ENCODE data around the gene LIN37. TPM values are rescaled to one million over a fixed set of nuclear protein-coding genes. Genes with fewer than 3 reads are reported as not detected.

LIN37 gene
- total RNA-seq, 6 experiments from 2014 or later = 3.2 to 8.2 (median 4.9) TPM

- Histone ChIP-seq H3K36me3 (no peaks in the 10 kb centered on the region), H3K9me3 (no peaks in the 10 kb centered on the region), H3K4me3 (no peak overlapping the region), H3K27ac (no peak overlapping the region), H3K27me3 (no peaks in the 10 kb centered on the region), H3K4me1 (peaks cover 0 to 12% (median 5%) of the 10 kb centered on the region in 4 donors)
- ATAC-seq (no peak), DNase-seq (no peak)
- intact Hi-C loops (cut with DNase I) = no loop called here
- no peak for TF ChIP-seq CTCF (IDR thresholded peaks at IDR 0.05)
- TF ChIP-seq POLR2A (IDR thresholded peaks at IDR 0.05) = no peak
- WGBS (ENCODE audit: insufficient coverage, low coverage, low lambda C conversion rate, missing lambda C conversion rate) = 59% methylated on average over 7 of the region's 12 CpGs
Observed at GRCh38 chr19:35713904-35714495, 34.4 kb upstream of the LIN37 start.

- intact Hi-C loops (cut with DNase I) = no loop called here
- Histone ChIP-seq H3K36me3 (no peaks in the 10 kb centered on the region), H3K4me1 (peaks cover 0 to 17% (median 6%) of the 10 kb centered on the region in 4 donors), H3K9me3 (no peaks in the 10 kb centered on the region), H3K27ac (no peak overlapping the region), H3K4me3 (no peak overlapping the region), H3K27me3 (no peaks in the 10 kb centered on the region)
- ATAC-seq = no peak
- no peak for DNase-seq
- TF ChIP-seq CTCF (IDR thresholded peaks at IDR 0.05) = no peak
- no peak for TF ChIP-seq POLR2A (IDR thresholded peaks at IDR 0.05)
- 32% methylated on average over 3 of the region's 14 CpGs for WGBS (ENCODE audit: insufficient coverage, low coverage, low lambda C conversion rate, missing lambda C conversion rate)
Observed at GRCh38 chr19:35714601-35715354, 33.6 kb upstream of the LIN37 start.

- intact Hi-C loops (cut with DNase I) = no loop called here
- H3K4me3 ChIP-seq = no peak overlapping the region
- no peak overlapping the region for H3K27ac ChIP-seq
- 40% methylated on average over 1 of the region's 7 CpGs for WGBS (ENCODE audit: insufficient coverage, low coverage, low lambda C conversion rate, missing lambda C conversion rate)
- no peaks in the 10 kb centered on the region for H3K27me3 ChIP-seq
- DNase-seq (peak in 1 of 3 donors; percentile 21), ATAC-seq (no peak)
- no peak for TF ChIP-seq POLR2A (IDR thresholded peaks at IDR 0.05)
- TF ChIP-seq CTCF (IDR thresholded peaks at IDR 0.05) = no peak
- no peaks in the 10 kb centered on the region for H3K9me3 ChIP-seq
- peaks cover 0 to 21% (median 6%) of the 10 kb centered on the region in 4 donors for H3K4me1 ChIP-seq
- no peaks in the 10 kb centered on the region for H3K36me3 ChIP-seq
Observed at GRCh38 chr19:35715355-35715809, 33.0 kb upstream of the LIN37 start.

- no peaks in the 10 kb centered on the region for H3K36me3 ChIP-seq
- H3K4me1 ChIP-seq = peaks cover 0 to 21% (median 6%) of the 10 kb centered on the region in 4 donors
- intact Hi-C loops (cut with DNase I) = no loop called here
- H3K9me3 ChIP-seq = no peaks in the 10 kb centered on the region
- H3K27ac ChIP-seq = peak overlapping the region; percentile 72 to 91 (median 88)
- no peaks in the 10 kb centered on the region for H3K27me3 ChIP-seq
- TF ChIP-seq POLR2A (IDR thresholded peaks at IDR 0.05) = no peak
- no peak for TF ChIP-seq CTCF (IDR thresholded peaks at IDR 0.05)
- under 1% methylated on average over 40 of the region's 52 CpGs for WGBS (ENCODE audit: insufficient coverage, low coverage, low lambda C conversion rate, missing lambda C conversion rate)
- ATAC-seq (peak; percentile 45 to 61 (median 50)), DNase-seq (peak; percentile 80 to 84 (median 81))
- peak overlapping the region; percentile 88 to 95 (median 92) for H3K4me3 ChIP-seq
Observed at GRCh38 chr19:35715981-35716800, 32.2 kb upstream of the LIN37 start.

Data from right lobe of liver (tissue), 6 donors.